ENCODE data around the gene MORF4L1.
"Not testable (repeated sequence)": the region's sequence is repeated elsewhere in the genome, so short reads cannot be mapped to it uniquely, and the experiment has no call there.

Gene MORF4L1

GRCh38 chr15:78859971-78860719, 12.5 kb upstream of the MORF4L1 start:
- DNase-seq: peak; percentile 53

- DNase-seq: not testable (repeated sequence)
Observed at GRCh38 chr15:78865585-78865984, 7.1 kb upstream of the MORF4L1 start.

- DNase-seq: not testable (repeated sequence)
Observed at GRCh38 chr15:78866031-78866430, 6.7 kb upstream of the MORF4L1 start.

- no peak for DNase-seq
Observed at GRCh38 chr15:78866803-78867202, 5.9 kb upstream of the MORF4L1 start.

- no peak for DNase-seq
Observed at GRCh38 chr15:78868366-78868765, 4.3 kb upstream of the MORF4L1 start.

- not testable (repeated sequence) for DNase-seq
Observed at GRCh38 chr15:78871483-78872127, 1.1 kb upstream of the MORF4L1 start.

- peak; percentile 86 for DNase-seq
Observed at GRCh38 chr15:78872972-78873792, 492 bp downstream of the MORF4L1 start.

- DNase-seq: peak; percentile 37
Observed at GRCh38 chr15:78873793-78874765, 1.4 kb downstream of the MORF4L1 start.

- DNase-seq: no peak
Observed at GRCh38 chr15:78875107-78875914, 2.6 kb downstream of the MORF4L1 start.

- not testable (repeated sequence) for DNase-seq
Observed at GRCh38 chr15:78876954-78877353, 4.3 kb downstream of the MORF4L1 start.

GRCh38 chr15:78878356-78878755, 5.7 kb downstream of the MORF4L1 start:
- DNase-seq: no peak

GRCh38 chr15:78879517-78880241, 7.0 kb downstream of the MORF4L1 start:
- no peak for DNase-seq

GRCh38 chr15:78880242-78880533, 7.5 kb downstream of the MORF4L1 start:
- DNase-seq: no peak

GRCh38 chr15:78880813-78881212, 8.1 kb downstream of the MORF4L1 start:
- no peak for DNase-seq

- no peak for DNase-seq
Observed at GRCh38 chr15:78881681-78882080, 9.0 kb downstream of the MORF4L1 start.

GRCh38 chr15:78889000-78889399, 16.3 kb downstream of the MORF4L1 start:
- no peak for DNase-seq

- DNase-seq: no peak
Observed at GRCh38 chr15:78893538-78893937, 20.8 kb downstream of the MORF4L1 start.

- no peak for DNase-seq
Observed at GRCh38 chr15:78895471-78895870, 22.8 kb downstream of the MORF4L1 start.

GRCh38 chr15:78898540-78898939, 25.9 kb downstream of the MORF4L1 start:
- no peak for DNase-seq

GRCh38 chr15:78900819-78901533, 28.3 kb downstream of the MORF4L1 start:
- not testable (repeated sequence) for DNase-seq
